KG1 (cell line): ENCODE measurements around the gene ARMH4.

ENCODE experiments used
- DNase-seq: peaks from one replicate; lab custom pipeline; 2025; lab: John Stamatoyannopoulos, UW

Gene ARMH4

GRCh38 chr14:57963071-57963470 lies 188.9 kb downstream of the ARMH4 start:
- DNase-seq: no peak

- no peak for DNase-seq
Measured at GRCh38 chr14:57962325-57963035, 189.5 kb downstream of the ARMH4 start.

- DNase-seq: no peak
Measured at GRCh38 chr14:57961786-57962060, 190.3 kb downstream of the ARMH4 start.

- DNase-seq: no peak
Measured at GRCh38 chr14:57960946-57961785, 190.8 kb downstream of the ARMH4 start.

- DNase-seq: no peak
Measured at GRCh38 chr14:57957441-57957840, 194.6 kb downstream of the ARMH4 start.
